ENCODE results near the gene ZDHHC11B. TPM values are rescaled to one million over a fixed set of nuclear protein-coding genes. Genes with fewer than 3 reads are reported as not detected.
A peak's percentile ranks its signal among the peaks of the same experiment; 100 is the strongest.
"Not testable (repeated sequence)": the region's sequence is repeated elsewhere in the genome, so short reads cannot be mapped to it uniquely, and the experiment has no call there.

ZDHHC11B gene
- total RNA-seq, 2 donors from 2014 or later = 0.75 to 1.3 TPM

DNA sequence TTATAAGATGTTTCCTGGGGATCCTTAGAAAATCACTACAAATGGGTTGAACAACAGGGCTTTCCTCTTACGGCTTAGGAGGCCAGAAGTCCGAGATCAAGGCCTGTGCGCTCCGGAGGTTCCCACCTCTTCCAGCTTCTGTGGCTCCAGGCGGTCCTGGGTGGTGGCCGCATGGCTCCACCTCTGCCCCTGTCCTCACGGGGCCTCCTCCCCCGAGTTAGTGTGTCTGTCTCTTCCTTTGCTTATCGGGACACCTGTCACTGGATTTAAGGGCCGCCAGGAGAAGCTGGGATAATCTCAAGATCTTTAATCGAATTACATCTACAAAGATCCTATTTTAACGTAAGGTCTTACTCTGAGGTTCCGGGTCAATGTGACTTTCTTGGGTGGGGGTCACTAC lies 89.1 kb downstream of the ZDHHC11B start:
- H3K36me3 Mint-ChIP-seq (ENCODE audit: low read depth); H3K9me3 Mint-ChIP-seq; DNase-seq; H3K4me1 ChIP-seq (ENCODE audit: control insufficient read depth, insufficient read depth, low read length); H3K4me1 Mint-ChIP-seq; H3K27ac Mint-ChIP-seq; H3K4me3 Mint-ChIP-seq; H3K36me3 ChIP-seq (ENCODE audit: control insufficient read depth, insufficient read depth, low read length); H3K9me3 ChIP-seq (ENCODE audit: control insufficient read depth, low read length); H3K27ac ChIP-seq (ENCODE audit: low read depth, low read length); H3K4me3 ChIP-seq (ENCODE audit: low read length); H3K9ac ChIP-seq (ENCODE audit: extremely low read depth, low read length, poor library complexity, severe bottlenecking): not testable (repeated sequence)
- peaks cover 39% of the 10 kb centered on the region for H3K27me3 ChIP-seq (ENCODE audit: control insufficient read depth, insufficient read depth, low read length, poor library complexity, severe bottlenecking)
- WGBS, 2 experiments (ENCODE audit: insufficient coverage in 1 of 2, insufficient read length in 1 of 2) = 92% methylated on average over 2 of the region's 13 CpGs; no CpG with 5 or more reads in 1 of the 2 experiments
- peaks cover 40% of the 10 kb centered on the region for H3K27me3 Mint-ChIP-seq (ENCODE audit: insufficient read depth)

DNA sequence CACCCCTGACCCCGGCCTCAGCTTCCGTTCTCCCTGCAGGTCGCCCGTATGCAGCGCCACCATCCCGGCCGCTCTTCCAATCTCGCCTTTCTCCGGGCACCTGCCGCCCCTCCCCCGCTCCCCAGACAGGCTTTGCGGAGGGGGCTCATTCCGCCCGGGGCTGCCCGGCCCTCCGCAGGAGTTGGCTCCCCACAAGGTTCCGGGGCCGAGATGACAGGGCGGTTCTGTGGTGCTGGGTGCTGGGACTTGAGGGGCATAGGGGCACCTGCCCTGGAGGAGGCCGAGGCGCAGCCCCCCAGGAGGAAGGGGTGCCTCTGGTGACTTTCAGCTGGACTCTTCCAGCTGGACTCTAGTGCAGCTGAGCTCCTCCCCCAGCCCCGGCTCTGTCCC lies 90.5 kb downstream of the ZDHHC11B start:
- peak; percentile 44 for DNase-seq
- 6% methylated on average over 10 of the region's 22 CpGs; no CpG with 5 or more reads in 1 of the 2 experiments for WGBS, 2 experiments (ENCODE audit: insufficient coverage in 1 of 2, insufficient read length in 1 of 2)
- H3K9me3 ChIP-seq (ENCODE audit: control insufficient read depth, low read length); H3K27ac ChIP-seq (ENCODE audit: low read depth, low read length); H3K4me3 Mint-ChIP-seq; H3K27ac Mint-ChIP-seq; H3K36me3 ChIP-seq (ENCODE audit: control insufficient read depth, insufficient read depth, low read length); H3K4me3 ChIP-seq (ENCODE audit: low read length); H3K4me1 Mint-ChIP-seq; H3K4me1 ChIP-seq (ENCODE audit: control insufficient read depth, insufficient read depth, low read length); H3K9me3 Mint-ChIP-seq; H3K36me3 Mint-ChIP-seq (ENCODE audit: low read depth); H3K9ac ChIP-seq (ENCODE audit: extremely low read depth, low read length, poor library complexity, severe bottlenecking): not testable (repeated sequence)
- H3K27me3 Mint-ChIP-seq (ENCODE audit: insufficient read depth) = peaks cover 29% of the 10 kb centered on the region
- peaks cover 29% of the 10 kb centered on the region for H3K27me3 ChIP-seq (ENCODE audit: control insufficient read depth, insufficient read depth, low read length, poor library complexity, severe bottlenecking)

DNA sequence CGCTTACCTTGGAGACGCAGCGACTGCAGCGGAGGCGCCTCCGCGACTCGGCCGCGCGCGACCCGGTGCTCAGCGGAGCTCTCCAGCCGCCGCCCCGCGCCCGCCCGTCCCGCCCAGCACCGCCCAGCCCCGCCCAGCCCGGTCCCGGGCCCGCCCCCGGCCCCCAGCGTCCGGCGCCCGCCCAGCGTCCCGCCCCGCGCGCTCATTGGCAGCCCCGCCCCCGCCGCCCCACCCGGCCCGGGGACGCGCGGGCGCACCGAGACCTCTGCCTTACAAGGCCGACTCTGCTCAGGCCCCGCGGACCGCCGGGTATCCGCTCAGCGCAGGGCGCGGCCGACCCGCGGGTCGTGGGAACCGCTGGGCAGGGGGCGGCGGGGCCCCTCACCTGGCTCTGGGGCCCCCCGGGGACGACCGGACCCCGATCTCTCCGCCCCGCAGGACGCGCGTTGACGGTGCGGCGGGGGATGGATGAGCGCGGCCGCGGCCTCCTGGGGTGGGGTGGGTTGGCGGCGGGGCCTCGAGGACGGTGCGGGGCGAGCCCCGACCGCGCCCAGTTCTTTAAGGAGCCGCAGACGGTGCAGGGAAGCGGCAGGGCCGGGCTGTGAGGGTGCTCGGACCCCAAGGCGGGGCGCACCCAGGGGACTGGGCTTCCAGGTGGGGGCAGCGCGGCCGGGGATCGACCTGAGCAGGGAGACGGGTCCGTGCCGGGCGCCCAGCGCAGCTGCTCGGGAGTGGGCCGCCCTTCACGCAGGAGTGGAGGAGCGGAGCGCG lies 91.1 kb downstream of the ZDHHC11B start, which contains the start of gene TPPP:
Gene TPPP (minus strand): TSS at position 82 of the 771 bp plus-strand sequence. CDS start 15,292 bp downstream, outside the sequence.
- H3K4me1 ChIP-seq (ENCODE audit: control insufficient read depth, insufficient read depth, low read length); H3K4me3 Mint-ChIP-seq; H3K27ac Mint-ChIP-seq; H3K9me3 Mint-ChIP-seq; H3K27ac ChIP-seq (ENCODE audit: low read depth, low read length); H3K4me3 ChIP-seq (ENCODE audit: low read length); H3K36me3 Mint-ChIP-seq (ENCODE audit: low read depth); H3K4me1 Mint-ChIP-seq; H3K9me3 ChIP-seq (ENCODE audit: control insufficient read depth, low read length); H3K36me3 ChIP-seq (ENCODE audit: control insufficient read depth, insufficient read depth, low read length); H3K9ac ChIP-seq (ENCODE audit: extremely low read depth, low read length, poor library complexity, severe bottlenecking): not testable (repeated sequence)
- DNase-seq = peak; percentile 90
- peaks cover 24% of the 10 kb centered on the region for H3K27me3 ChIP-seq (ENCODE audit: control insufficient read depth, insufficient read depth, low read length, poor library complexity, severe bottlenecking)
- WGBS, 2 experiments (ENCODE audit: insufficient coverage in 1 of 2, insufficient read length in 1 of 2) = 0% methylated on average over 72 of the region's 109 CpGs; no CpG with 5 or more reads in 1 of the 2 experiments
- peaks cover 23% of the 10 kb centered on the region for H3K27me3 Mint-ChIP-seq (ENCODE audit: insufficient read depth)

DNA sequence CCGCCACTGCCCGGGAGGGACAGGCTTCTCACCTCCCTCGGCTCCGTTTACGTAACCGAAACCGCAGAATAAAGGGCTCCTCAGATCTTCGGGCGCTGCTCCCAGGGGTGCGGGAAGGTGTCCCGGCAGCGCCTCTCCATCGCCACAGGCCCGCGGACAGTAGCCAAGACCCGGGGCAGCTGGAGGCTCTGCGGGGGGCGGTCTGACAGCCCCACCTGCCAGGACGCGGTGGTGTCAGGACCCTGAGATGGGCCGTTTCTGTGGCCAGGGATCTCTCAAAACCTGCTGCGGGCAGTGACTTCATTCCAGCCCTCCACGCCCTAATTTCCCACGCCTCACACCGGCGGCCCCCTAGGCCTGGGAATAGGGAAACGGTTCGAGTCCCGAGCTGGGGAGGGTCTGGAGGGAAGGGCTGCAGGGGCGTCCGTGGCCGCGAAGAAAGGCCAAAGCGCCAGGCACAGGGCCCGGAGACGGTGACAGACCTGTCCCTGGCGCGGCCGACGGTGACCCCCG lies 91.9 kb downstream of the ZDHHC11B start:
- peaks cover 19% of the 10 kb centered on the region for H3K27me3 Mint-ChIP-seq (ENCODE audit: insufficient read depth)
- H3K36me3 ChIP-seq (ENCODE audit: control insufficient read depth, insufficient read depth, low read length); H3K9me3 Mint-ChIP-seq; H3K4me1 Mint-ChIP-seq; H3K4me3 ChIP-seq (ENCODE audit: low read length); H3K4me3 Mint-ChIP-seq; H3K9ac ChIP-seq (ENCODE audit: extremely low read depth, low read length, poor library complexity, severe bottlenecking); H3K9me3 ChIP-seq (ENCODE audit: control insufficient read depth, low read length); H3K27ac ChIP-seq (ENCODE audit: low read depth, low read length); H3K36me3 Mint-ChIP-seq (ENCODE audit: low read depth); H3K4me1 ChIP-seq (ENCODE audit: control insufficient read depth, insufficient read depth, low read length); H3K27ac Mint-ChIP-seq: not testable (repeated sequence)
- WGBS, 2 experiments (ENCODE audit: insufficient coverage in 1 of 2, insufficient read length in 1 of 2) = 8% methylated on average over 41 of the region's 41 CpGs; no CpG with 5 or more reads in 1 of the 2 experiments
- peak; percentile 61 for DNase-seq
- peaks cover 22% of the 10 kb centered on the region for H3K27me3 ChIP-seq (ENCODE audit: control insufficient read depth, insufficient read depth, low read length, poor library complexity, severe bottlenecking)
